MV-4-11 (cell line): Measurements from ENCODE around the gene SACM1L.
"Not testable (repeated sequence)": the region's sequence is repeated elsewhere in the genome, so short reads cannot be mapped to it uniquely, and the experiment has no call there.

Experiments used
- DNase-seq: peaks from one replicate; lab custom pipeline; 2025; lab: John Stamatoyannopoulos, UW

The SACM1L gene

GRCh38 chr3:45693941-45694521 is 4.8 kb downstream of the SACM1L start:
- DNase-seq: no peak

GRCh38 chr3:45695166-45695565 is 6.0 kb downstream of the SACM1L start:
- not testable (repeated sequence) for DNase-seq

GRCh38 chr3:45700570-45701073 is 11.4 kb downstream of the SACM1L start:
- no peak for DNase-seq

GRCh38 chr3:45701172-45701867 is 12.1 kb downstream of the SACM1L start:
- DNase-seq: peak; percentile 18

GRCh38 chr3:45704301-45704943 is 15.2 kb downstream of the SACM1L start:
- no peak for DNase-seq

GRCh38 chr3:45705839-45706808 is 16.9 kb downstream of the SACM1L start:
- DNase-seq: no peak

- peak; percentile 57 for DNase-seq
Observed at GRCh38 chr3:45711931-45712330, 22.7 kb downstream of the SACM1L start.

- no peak for DNase-seq
Observed at GRCh38 chr3:45712434-45713110, 23.4 kb downstream of the SACM1L start.

GRCh38 chr3:45715945-45716344 is 26.7 kb downstream of the SACM1L start:
- peak; percentile 14 for DNase-seq

GRCh38 chr3:45716790-45717336 is 27.7 kb downstream of the SACM1L start:
- no peak for DNase-seq

GRCh38 chr3:45719655-45720487 is 30.7 kb downstream of the SACM1L start:
- DNase-seq: no peak

- DNase-seq: peak; percentile 70
Observed at GRCh38 chr3:45724911-45725310, 35.7 kb downstream of the SACM1L start.

GRCh38 chr3:45729614-45730013 is 40.4 kb downstream of the SACM1L start:
- DNase-seq: no peak

- DNase-seq: no peak
Observed at GRCh38 chr3:45730409-45731154, 41.4 kb downstream of the SACM1L start.

- DNase-seq: no peak
Observed at GRCh38 chr3:45736707-45737106, 47.5 kb downstream of the SACM1L start.

GRCh38 chr3:45737234-45737633 is 48.0 kb downstream of the SACM1L start:
- DNase-seq: no peak

- no peak for DNase-seq
Observed at GRCh38 chr3:45739991-45740390, 50.8 kb downstream of the SACM1L start.

- DNase-seq: no peak
Observed at GRCh38 chr3:45741247-45741646, 52.1 kb downstream of the SACM1L start.

- DNase-seq: no peak
Observed at GRCh38 chr3:45741742-45742460, 52.7 kb downstream of the SACM1L start.
